ENCODE results near the gene PNPLA7.
A peak's percentile ranks its signal among the peaks of the same experiment; 100 is the strongest.
"Not testable (repeated sequence)": the region's sequence is repeated elsewhere in the genome, so short reads cannot be mapped to it uniquely, and the experiment has no call there.

PNPLA7 gene

DNA sequence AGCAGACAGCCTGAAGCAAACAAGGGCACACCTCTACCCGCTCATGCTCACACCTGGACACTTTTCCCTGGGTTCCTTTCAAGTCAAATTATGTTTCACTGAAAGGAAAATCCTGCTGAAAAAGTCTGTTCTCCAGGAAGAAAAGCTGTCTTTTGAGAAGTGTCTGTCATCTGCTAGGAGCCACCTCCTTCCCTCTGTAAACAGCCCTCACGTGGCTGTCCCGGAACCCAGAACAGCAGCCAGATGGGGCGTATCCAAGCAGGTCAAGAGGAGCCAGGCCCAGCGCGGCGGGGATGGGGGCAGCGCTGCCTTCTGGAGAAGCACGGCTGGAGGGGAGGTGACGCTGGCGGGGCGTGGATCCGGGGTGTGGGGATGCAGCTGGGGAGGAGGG is at the start of gene PNPLA7:
Gene PNPLA7, minus strand, starts transcription at position 172 of the 391 bp plus-strand sequence. CDS start 205 bp downstream, outside the sequence.
- DNase-seq (ENCODE audit: low spot score) = peak; percentile 85

DNA sequence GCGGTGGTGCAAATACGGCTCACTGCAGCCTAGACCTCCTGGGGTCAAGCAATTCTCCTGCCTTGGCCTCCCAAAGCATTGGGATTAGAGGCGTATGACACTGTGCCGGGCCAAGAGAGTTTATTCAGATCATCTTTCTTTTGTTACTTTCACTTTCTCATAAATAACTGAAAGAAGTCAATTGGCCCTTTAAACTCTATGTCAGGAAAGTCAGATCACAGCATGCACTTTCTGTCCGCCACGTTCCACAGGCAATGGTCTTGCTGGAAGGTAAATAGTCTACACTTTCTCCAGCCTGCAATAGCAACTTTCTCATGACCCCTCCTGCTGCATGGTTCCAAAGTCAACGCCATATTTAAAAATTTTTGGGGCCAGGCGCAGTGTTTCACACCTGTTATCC is 48.7 kb upstream of the PNPLA7 start:
- DNase-seq (ENCODE audit: low spot score) = no peak

DNA sequence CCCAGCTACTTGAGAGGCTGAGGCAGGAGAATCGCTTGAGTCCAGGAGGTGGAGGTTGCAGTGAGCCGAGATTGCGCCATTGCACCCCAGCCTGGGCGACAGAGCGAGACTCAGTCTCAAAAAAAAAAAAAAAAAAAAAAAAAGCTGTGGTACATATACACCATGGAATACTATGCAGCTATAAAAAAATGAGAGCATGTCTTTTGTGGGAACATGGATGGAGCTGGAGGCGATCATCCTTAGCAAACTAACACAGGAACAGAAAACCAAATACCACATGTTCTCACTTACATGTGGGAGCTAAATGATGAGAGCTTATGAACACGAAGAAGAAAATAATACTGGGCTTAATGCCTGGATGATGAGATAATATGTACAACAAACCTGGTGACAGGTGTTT is 46.4 kb upstream of the PNPLA7 start:
- not testable (repeated sequence) for DNase-seq (ENCODE audit: low spot score)

DNA sequence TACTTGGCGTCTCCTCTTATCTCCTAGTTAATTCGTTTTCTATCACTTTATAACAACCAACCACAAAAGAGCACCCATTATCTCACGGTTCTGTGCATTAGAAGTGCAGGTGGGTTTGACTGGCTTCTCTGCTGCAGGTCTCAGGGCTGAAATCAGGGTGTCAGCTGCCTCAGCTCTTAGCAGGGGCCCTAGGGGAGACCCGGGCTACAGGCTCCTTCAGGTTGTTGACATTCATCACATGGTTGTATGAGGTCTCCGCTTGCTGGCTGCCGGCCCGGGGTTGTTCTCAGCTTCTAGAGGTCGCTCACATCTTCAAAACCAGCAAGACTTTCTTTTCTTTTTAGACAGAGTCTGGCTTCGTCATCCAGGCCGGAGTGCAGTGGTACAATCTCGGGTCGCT is 43.0 kb upstream of the PNPLA7 start:
- DNase-seq (ENCODE audit: low spot score) = no peak

DNA sequence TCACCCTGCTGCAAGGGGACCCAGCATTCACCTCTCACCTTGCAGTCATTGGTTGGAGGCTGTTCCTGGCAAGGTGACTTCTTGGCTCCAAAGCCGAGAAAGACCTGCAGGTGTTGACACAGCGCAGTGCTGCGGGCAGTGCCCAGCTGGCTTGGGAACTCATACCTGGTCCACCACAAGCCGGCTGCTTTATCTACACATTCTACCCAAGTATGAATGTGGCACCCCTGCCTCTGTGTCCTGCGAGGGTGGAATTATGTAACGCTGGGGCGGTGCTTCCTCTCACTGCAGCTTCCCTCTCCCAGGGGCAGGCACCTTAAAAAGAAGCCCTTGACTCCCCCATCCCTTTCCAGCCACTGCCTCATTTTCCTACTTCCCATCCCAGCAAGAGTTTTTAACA is 42.6 kb upstream of the PNPLA7 start:
- no peak for DNase-seq (ENCODE audit: low spot score)

DNA sequence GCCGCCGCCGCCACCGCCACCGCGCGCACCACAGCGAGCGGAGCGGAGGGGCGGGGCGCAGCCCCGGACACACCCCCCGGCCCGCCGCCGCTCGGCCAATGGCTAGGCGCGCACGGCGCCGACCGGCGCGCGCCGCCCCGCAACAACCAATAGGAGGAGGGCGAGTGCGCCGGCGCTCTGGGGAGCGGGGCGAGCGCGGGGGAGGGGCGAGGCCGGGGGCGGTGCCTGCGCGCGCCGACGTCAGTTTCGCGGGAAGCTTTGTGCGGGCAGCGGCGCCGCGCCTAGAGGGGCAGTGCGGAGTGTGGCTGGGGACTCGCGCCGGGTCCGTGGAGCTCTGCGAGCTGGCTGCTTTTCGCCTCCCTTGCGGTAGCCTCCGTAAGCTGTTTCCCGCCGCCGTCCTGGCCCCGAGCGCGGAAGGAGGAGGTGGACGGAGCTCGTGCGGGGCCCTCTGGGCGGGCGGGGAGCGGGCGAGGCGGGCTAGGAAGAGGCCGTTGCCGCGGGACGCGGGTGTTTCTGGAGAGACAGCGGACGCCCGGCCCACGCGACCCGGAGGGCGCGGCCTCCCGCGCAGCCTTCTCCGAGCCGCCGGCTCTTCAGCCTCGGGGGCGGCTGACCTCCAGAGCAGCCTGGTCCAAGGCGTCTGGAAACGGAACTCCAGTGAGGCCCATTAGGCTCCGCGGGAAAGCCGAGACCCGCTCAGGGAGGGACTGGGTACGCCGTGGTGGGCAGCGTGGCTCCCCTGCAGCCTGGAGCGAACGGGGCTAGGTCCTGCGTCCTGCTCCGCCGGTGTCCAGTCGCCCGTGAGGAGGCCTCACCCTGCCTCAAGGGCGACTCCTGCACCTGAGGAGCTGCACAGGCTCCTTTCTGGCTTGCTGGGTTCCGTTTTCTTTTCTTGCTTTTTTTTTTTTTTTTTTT is 40.5 kb upstream of the PNPLA7 start, which contains the start of gene ZMYND19:
Gene ZMYND19, minus strand, starts transcription at position 44 of the 915 bp plus-strand sequence. CDS start 249 bp downstream, outside the sequence.
- peak; percentile 100 for DNase-seq (ENCODE audit: low spot score)

DNA sequence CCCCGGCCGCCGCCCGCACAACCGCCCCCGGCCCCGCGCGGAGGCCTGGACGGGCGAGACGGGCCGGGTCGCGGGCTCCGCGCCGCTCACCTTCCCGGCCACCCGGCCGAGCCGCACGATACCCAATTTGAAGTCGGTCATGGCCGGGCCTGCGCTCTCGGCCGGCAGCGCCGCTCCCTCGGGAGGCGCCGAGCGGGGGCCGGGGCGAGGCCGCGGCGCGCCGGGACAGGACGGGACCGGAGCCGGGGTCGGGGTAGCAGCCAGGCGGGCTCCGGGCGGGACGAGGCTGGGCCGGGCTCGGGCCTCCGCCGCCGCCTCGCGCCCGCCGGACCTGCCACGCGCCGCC is 39.9 kb upstream of the PNPLA7 start:
- no peak for DNase-seq (ENCODE audit: low spot score)

DNA sequence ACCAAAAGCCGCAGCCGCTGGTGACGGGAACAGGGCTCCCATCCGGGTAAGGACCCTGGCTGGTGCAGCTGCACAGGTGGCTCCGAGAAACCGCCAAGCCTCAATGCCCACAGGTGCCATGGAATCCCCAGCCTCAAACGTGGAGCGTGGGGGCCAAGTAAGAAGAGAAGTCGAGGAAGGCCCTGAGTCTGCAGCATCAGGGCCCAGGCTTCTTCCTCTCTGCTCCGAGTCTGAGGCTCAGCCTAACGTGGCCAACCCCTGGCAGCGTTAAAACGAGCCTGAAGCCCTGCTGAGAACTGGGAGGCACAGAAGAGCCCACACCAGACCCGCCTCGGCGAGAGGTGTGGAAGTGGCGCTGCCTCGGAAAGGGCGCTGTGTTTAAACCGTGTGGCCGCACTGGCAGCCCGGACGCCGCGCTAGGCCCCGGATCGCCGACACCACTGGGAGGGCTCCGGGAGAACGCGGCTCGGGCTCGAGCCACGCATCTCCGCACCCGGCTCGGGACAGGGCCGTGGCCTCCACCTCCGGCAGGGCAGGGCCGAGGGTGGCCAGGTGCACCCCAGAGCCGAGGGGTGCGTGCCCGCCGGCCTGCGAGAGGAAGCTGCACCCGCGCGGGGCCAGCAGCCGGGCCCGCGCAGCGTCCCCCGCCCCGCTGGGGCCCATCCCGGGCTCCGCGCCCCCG is 39.4 kb upstream of the PNPLA7 start:
- DNase-seq (ENCODE audit: low spot score) = peak; percentile 51

DNA sequence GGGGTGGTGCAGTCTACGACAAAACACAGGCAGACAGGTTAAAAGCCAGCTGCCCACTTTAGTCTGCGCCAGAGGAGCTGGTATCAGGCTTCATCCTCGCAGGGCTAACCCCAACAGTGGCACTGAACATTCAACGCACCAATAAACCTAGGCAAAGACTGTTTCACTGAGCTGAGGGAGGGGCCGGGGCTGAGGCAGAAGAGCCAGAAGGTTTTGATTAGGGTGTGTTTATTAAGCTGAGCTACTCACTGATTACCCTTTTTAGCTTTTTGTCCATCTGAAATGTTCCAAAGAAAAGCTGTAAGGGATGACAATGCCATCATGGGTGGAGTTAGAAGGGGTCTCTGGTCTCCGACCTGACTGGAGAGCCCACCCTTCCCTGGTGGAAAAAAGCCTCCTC is 38.7 kb upstream of the PNPLA7 start:
- no peak for DNase-seq (ENCODE audit: low spot score)

DNA sequence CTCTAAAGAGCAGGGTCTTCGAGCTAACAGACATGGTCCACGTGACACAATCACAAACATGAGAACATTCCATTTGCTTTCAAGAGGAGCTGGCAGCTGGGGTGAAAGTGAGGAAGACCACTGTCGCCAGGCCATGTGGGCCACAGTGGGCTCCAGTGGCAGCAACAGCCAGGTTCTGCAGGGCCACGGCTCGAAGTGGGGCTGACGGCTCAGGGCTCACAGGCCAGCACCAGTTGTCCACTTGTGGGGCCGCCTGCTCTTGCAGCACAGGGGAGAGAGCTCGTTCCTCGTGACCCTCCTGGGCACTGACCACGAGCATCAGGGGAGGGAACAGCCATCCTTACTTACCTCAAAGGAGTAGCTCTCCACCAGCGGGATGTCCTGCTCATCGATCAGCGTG is 38.1 kb upstream of the PNPLA7 start:
- no peak for DNase-seq (ENCODE audit: low spot score)

DNA sequence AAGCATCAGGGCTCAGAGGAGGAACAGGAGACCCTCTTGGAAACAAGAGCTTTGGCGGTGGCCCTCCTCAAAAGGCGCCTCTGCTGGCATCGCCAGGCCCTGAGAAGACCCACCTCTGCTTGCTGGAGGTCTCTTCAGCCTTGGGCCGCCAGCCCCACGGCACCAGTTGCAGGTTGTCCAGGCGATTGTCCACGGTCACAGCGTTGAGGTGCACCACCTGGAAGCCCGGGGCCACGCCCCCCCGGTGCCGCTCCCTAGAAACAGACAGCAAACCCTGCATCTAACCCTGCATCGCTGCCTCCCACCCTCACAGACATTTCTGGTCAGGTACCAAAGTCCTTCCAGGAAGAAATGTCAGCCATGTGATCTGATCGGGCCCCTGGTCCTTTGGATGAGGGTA is 36.7 kb upstream of the PNPLA7 start:
- DNase-seq (ENCODE audit: low spot score) = no peak

DNA sequence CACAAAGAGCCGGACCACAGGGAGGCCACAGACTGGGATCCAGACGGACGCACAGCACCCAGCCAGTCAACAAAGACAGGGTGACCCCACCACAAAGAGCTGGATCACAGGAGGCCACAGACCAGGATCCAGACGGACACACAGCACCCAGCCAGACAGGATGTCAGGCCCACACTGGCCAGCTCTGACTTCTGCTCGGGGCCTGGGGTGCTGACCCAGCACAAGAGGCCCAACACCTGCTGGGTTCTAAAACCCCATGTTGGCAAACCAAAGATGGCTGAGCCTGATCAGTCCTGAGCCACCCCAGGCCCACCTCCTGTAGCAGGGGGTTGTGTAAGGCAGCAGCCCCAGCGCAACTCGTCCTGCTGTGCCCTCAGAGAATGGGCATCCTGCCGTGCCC is 33.8 kb upstream of the PNPLA7 start:
- DNase-seq (ENCODE audit: low spot score) = no peak

DNA sequence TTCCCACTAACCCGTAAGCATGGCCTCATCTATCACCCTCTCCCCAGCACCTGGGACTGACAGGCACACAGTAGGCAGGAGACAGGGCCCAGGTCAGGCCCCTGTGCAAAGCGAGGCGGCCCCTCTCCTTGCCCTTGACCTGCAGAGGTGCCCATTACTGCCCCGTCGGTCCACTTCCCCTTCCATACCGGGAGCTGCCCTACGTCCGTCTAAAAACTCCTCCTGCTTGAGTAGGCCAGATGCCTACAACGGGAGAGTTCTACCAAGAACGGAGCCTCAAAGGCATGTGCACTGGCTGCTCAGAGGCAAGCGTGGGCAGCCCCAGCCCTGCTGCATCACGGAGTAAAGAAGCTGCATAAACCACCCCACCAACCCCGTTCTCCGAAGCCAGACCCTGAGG is 33.1 kb upstream of the PNPLA7 start:
- DNase-seq (ENCODE audit: low spot score) = no peak

DNA sequence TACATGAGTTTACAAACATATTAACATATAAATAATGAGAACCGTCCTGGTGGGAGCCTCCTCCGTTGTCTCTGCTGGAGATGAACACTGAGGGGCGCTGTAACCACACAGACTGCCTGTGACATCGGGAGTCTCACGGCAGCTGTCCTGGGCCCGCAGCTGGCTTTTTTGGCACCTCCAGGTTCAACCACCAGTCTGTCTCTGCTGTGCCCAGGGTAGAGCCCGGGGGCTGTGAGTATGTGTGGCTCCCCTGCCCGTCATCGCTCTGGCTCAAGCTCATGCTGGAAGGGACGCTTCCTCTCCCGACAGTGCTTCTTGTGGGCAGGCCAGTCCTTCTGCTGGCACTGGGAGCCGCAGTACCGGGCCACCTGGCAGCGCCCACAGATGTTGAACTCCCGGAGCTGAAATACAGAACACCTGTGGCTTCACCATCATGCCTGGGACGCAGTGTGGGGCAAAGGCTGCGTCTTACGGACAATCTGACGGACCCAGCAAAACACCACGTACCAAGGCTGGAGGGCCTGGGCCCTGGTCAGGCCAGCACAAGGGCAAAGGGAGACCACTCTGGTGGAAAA is 32.2 kb upstream of the PNPLA7 start:
- DNase-seq (ENCODE audit: low spot score) = no peak

DNA sequence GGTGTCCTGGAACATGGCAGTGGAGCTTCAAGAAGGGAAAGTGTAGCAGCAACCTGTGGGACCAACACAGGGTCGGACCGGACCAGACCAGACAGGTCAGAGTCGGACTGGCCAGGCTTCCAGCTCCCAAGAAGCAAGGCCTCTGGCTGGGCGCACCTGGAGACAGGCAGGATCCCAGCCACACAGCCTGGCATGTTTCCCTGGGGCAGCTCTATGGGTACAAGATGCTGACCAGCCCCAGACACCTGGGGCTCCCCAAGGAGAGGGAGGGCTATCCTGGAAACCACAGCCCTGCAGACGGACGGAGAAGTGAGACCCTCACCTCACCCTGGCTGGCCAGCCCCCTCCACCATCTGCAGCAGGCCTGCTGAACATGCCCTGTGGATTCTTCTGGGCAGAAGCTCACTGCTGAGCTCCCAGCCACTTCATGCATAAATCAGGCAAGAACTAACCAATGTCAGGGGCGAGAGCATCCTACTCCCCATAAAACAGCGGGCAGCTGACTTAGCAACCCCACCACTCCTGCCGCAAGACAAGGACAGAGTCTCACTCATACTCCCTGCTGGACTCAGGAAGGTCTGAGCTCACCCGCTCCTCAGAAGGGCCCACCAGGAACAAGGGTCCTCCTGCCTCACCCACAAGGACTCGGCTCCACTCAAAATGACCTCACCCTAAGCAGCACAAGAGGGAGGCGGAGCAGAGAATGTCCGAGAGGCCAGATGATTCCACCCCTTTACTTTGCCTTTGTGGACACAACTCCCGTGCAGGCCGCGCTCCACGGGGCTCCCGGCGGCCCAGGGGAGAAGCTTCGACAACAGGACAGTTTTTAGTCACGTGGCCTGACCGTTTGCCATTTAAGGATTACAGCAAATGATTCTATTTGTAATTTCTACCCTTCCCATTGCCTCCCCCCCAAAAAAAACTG is 31.4 kb upstream of the PNPLA7 start:
- DNase-seq (ENCODE audit: low spot score) = no peak

DNA sequence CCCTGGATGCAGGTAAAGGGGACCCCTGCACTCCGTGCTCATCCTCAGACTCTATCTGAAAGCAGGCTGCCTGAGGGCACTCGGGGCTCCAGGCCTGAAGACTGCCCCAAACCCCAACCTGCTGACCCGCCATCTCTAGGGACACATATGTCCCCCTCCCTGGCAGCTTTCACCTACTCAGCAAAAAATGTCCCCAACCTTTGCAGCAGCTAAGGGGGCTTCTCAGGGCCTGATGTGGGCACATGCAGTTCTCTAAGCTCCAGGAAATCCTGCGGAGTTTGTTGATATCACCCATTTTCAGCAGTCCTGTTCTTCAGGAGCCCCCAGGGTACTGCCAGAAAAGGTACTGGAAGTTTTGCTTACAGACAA is 30.7 kb upstream of the PNPLA7 start:
- no peak for DNase-seq (ENCODE audit: low spot score)

DNA sequence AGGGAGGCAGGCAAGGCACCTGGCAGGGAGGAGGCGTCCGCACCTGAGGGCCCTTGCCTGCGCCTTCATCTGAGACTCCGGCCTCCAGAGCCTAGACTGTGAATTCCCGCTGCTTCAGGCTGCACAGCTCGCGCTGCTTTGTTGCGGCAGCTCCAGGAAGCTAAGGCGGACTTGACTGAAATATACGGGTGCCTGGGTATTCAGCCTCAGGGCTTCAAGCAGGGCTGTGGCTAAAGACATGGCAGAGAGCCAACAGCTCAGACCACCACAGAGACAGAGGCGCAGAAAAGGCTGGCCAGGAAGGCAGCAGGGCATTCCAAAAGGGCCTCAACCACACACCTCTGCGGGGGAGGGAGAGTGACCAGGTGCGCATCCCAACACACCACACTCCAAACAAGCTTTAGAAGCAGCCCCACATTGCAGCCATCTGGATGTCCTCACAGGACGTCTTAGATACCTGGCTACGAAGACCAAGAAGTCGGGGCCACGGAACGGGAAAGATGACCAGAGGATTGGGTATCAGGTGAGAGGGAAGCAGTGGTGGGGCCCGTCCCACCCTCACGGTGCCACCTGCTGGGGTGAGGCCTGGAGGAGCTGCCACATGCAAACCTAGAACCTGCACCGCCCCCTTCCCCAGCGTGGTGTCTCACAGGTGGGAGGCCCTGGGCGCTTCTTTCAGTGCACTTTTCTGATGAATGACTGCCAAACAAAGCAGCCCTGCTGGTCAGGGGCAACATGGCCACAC is 30.2 kb upstream of the PNPLA7 start:
- no peak for DNase-seq (ENCODE audit: low spot score)

DNA sequence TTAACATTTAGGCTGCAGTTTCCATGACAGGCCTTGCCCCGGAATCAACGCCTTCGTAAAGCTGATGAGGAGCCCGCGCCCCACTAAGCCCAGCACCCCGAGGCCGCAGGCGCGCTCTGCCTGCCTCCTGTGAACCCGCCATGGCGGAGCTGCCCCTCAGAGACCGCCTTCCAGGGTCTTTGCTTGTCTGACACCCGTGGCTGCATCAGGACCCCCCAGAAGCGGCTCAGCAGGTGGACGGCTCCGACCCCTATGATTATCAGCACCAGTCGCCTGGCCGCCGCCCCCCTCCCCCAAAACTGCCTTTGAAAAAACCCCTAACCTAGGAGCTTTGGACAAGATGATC is 29.0 kb upstream of the PNPLA7 start:
- no peak for DNase-seq (ENCODE audit: low spot score)

DNA sequence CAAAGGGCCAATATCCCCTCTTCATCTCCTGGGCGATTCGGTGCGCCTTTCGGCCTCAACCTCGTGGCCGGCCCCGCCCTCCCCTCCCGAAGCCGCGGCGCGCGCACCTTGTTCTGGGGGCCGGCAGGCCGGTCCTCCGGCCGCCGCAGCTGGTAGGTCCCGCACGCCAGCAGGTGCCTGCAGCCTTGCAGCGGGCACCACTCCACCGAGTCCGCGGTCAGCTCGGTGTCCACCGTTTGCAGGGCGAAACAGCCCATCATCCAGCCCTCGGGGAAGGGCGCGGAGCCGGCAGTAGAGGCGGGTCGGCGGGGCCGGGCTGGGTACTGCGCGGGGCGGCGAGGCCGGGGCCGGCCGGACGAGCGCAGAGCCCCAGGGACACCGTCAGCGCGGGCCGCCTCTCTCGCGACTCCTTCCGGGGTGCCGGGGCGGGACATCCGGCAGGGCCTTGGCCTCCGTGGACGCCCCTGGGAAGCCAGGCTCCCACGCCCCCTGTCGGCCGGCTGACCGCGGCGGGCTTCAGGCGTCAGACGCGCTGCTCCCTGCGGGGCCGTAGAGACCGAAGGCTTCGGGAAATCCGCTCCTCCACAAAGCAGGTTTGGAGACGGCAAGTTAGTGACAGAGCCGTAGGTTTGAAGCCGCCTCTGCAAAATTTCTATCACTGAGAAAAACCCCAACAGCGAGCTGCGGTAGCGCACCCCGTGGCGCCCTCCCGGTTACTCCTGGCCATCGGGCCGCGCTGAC is 28.5 kb upstream of the PNPLA7 start, which contains the start of gene DPH7:
Gene DPH7, minus strand, starts transcription at position 408 of the 741 bp plus-strand sequence. Its CDS starts 148 bp downstream, at position 260.
- peak; percentile 98 for DNase-seq (ENCODE audit: low spot score)

DNA sequence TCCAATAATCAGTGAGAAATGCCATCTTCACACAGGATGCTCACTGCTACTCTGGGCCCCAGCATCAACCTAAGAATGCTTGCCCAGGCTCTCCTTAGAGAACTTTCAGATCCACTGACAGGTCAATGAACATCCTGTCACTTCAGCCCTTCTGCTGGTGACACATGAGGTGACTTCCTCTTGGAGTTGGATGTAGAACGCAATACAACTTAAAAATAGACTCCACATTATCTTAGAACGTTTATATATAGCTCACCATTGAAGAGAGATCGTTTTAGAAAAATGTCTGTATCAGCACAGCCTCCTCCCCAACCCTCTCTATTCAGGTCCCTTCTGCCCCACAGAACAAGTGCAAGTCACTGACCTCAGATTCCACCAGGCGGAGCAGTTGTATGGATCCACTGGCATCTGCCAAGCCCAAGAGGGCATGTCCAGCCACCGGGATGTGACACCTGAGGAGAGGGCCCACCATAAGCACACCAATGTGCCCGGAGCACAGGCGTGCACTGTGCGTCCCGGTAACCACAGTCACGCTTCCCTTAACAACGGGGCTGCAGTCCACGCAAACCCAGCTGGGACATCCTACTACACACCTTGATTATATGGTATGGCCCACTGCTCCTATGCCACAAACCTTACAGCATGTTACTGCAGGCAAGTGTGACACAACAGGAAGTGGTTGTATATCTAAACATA is 25.7 kb upstream of the PNPLA7 start:
- no peak for DNase-seq (ENCODE audit: low spot score)

All from AG20443 (cell line).